GM12878 (cell line): ENCODE data around the gene FNDC11.

Experiments used
- CEBPB ChIP-seq, 2 experiments: fragments of 150-350 bp in 1 of 2; IDR thresholded peaks; 2 replicates each; pipeline ENCODE4 v1.6.1; 2012 to 2014; ENCODE audit warnings: low read depth in 2 of 2, low read length in 2 of 2, borderline replicate concordance in 1 of 2, inconsistent platforms in 1 of 2
- CTCF ChIP-seq, 3 experiments: IDR thresholded peaks in 2 of 3; conservative IDR thresholded peaks in 1 of 3; 2 replicates each; pipeline ENCODE4 v1.5.1; 2011; ENCODE audit warnings: low read depth in 3 of 3, low read length in 3 of 3, mild to moderate bottlenecking in 3 of 3, control low read depth in 2 of 3, moderate library complexity in 2 of 3, inconsistent platforms in 1 of 3, mixed read lengths in 1 of 3; ENCODE audit not compliant: control insufficient read depth in 2 of 3, insufficient read depth in 1 of 3; ENCODE audit errors: extremely low read depth in 1 of 3
- E2F8 ChIP-seq: fragments of 450-650 bp; IDR thresholded peaks from 2 replicates; pipeline ENCODE4 v1.6.1; 2018; ENCODE audit warnings: mild to moderate bottlenecking, low read depth, moderate library complexity; ENCODE audit not compliant: partially characterized antibody
- EP300 ChIP-seq, 2 experiments: fragments of 150-350 bp in 1 of 2; IDR thresholded peaks; 2 replicates each; pipeline ENCODE4 v1.6.1; 2011 to 2012; ENCODE audit warnings: low read depth in 2 of 2, low read length in 2 of 2, borderline replicate concordance in 1 of 2, improper control_type of control experiment in 1 of 2, inconsistent platforms in 1 of 2; ENCODE audit not compliant: control insufficient read depth in 1 of 2
- EZH2 ChIP-seq: IDR thresholded peaks from 2 replicates; pipeline ENCODE4 v1.6.1; 2012; ENCODE audit warnings: low read depth, mild to moderate bottlenecking, control low read depth, inconsistent platforms, low read length, borderline replicate concordance; ENCODE audit not compliant: control insufficient read depth
- KLF5 ChIP-seq: fragments of 450-650 bp; IDR thresholded peaks from 2 replicates; pipeline ENCODE4 v1.6.1; 2014; ENCODE audit warnings: mild to moderate bottlenecking; ENCODE audit not compliant: partially characterized antibody
- LARP7 ChIP-seq: fragments of 450-650 bp; IDR thresholded peaks from 2 replicates; pipeline ENCODE4 v1.6.1; 2017; ENCODE audit warnings: mild to moderate bottlenecking
- SRF ChIP-seq, 2 experiments: IDR thresholded peaks; 2 replicates each; pipeline ENCODE4 v1.6.1; 2011; ENCODE audit warnings: low read depth in 2 of 2, low read length in 2 of 2, mild to moderate bottlenecking in 1 of 2, moderate library complexity in 1 of 2
- USF2 ChIP-seq: IDR thresholded peaks from 2 replicates; pipeline ENCODE4 v1.6.1; 2011; ENCODE audit warnings: low read depth, low read length, improper control_type of control experiment, borderline replicate concordance
- ZZZ3 ChIP-seq: IDR thresholded peaks from 2 replicates; pipeline ENCODE4 v1.6.1; 2011; ENCODE audit warnings: low read depth; ENCODE audit not compliant: control insufficient read depth, insufficient read length

- no peak for TF ChIP-seq USF2
- TF ChIP-seq ZZZ3, result no peak
- no peak for TF ChIP-seq CTCF (IDR thresholded peaks at IDR 0.05 in 2 of 3, conservative IDR thresholded peaks at IDR 0.05 in 1 of 3; ENCODE audit: control insufficient read depth in 2 of 3, extremely low read depth in 1 of 3, insufficient read depth in 1 of 3, low read depth in 3 of 3, low read length in 3 of 3)
- no peak for TF ChIP-seq EP300 (IDR thresholded peaks at IDR 0.05; ENCODE audit: borderline replicate concordance in 1 of 2, control insufficient read depth in 1 of 2, low read depth in 2 of 2, low read length in 2 of 2)
- TF ChIP-seq KLF5, result no peak
- no peak for TF ChIP-seq SRF (IDR thresholded peaks at IDR 0.05; ENCODE audit: low read depth in 2 of 2, low read length in 2 of 2)
- no peak for TF ChIP-seq CEBPB (IDR thresholded peaks at IDR 0.05; ENCODE audit: borderline replicate concordance in 1 of 2, low read depth in 2 of 2, low read length in 2 of 2)
- no peak for TF ChIP-seq EZH2
- TF ChIP-seq LARP7, result peak; percentile 2; the same call in 1 of the 2 replicates
- TF ChIP-seq E2F8, result no peak
These were observed 10.8 kb upstream of the FNDC11 start for GRCh38 chr20:63543131-63543530.
